CD4-positive, alpha-beta T cell treated with Interferon alpha-2 for 1 hour (primary cell): ENCODE results near the gene NAP1L5.
A peak's percentile ranks its signal among the peaks of the same experiment; 100 is the strongest.

Experiments
- DNase-seq, 2 donors: peaks; one replicate each; pipeline ENCODE4 v3.0.0-alpha.2; 2020 to 2022

Gene NAP1L5, protein sequence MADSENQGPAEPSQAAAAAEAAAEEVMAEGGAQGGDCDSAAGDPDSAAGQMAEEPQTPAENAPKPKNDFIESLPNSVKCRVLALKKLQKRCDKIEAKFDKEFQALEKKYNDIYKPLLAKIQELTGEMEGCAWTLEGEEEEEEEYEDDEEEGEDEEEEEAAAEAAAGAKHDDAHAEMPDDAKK

DNA sequence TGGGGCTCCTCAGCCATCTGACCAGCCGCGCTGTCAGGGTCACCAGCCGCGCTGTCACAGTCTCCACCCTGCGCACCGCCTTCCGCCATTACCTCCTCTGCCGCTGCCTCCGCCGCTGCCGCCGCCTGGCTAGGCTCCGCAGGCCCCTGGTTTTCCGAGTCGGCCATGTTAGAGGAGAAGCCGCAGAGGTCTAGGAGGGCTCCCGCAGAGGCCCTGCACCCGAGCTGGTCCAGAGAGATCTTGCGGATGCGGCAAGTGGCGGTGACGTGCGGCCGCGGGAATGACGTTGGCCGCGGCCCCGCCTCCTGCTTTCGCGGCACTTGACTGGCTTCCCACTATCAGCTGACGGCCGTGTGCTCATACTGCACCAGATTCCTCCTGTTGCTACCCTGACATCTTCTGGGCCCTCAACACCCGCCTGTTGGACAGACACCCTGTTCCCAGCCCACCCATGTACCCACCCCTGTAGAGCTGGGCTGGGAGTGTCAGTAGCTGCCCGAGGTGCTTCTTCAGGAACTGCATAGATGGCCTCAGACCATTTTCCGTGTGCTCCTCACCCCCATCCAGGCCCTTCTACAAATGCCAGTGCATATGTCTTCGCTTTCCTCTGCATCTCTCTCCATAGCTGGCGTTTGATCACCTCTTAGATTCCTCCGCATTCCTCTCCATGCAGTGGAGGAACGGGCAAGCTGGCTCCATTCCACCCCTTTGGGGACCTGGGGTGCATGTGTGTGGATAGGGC lies at the start of gene NAP1L5:
NAP1L5 (minus strand) TSS at position 242 of the 742 bp plus-strand sequence; CDS start at position 167, 75 bp downstream.
- peak; percentile 79 to 81 for DNase-seq

DNA sequence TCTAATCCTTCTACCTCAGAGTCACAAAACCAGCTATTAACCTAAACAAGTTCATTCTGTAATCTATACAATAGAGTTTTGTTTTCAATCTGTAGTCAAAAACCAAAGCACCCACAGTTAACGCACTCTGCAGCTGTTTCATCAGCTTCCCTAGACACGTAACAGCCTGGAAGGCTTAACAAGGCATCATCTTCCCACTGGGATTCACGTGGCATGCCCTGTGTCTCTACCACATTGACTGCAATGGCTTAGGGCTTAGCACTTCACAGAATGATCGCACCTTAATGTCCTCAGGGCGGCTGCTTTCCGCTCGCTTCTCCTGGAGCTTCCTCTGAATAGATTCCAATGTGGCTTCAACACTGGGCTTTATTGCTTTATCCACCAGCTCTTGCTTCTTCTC lies 49.7 kb upstream of the NAP1L5 start:
- no peak for DNase-seq

GRCh38 chr4:88746206-88746605 lies 48.6 kb upstream of the NAP1L5 start:
- DNase-seq = no peak

GRCh38 chr4:88745581-88746163 lies 48.0 kb upstream of the NAP1L5 start:
- no peak for DNase-seq

DNA sequence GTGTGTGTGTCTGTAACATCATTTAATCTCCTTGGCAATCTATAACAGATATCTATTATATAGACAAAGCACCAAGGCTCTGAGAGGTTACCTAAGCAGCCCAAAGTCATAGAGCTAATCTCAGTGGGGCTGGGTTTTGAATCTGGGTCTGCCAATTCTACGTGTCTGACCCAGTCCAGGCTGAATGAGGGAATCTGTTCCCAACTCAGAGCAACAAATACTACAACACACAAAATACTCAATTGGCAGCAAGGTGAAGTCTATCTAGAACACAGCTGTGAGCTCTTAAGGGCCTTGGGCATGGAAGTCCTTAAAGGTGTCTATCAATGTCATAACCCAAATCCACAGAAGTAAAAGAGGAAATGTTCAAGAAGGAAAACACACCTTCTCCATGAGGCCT lies 47.5 kb upstream of the NAP1L5 start:
- DNase-seq = no peak

GRCh38 chr4:88744609-88745008 lies 47.0 kb upstream of the NAP1L5 start:
- DNase-seq = no peak

DNA sequence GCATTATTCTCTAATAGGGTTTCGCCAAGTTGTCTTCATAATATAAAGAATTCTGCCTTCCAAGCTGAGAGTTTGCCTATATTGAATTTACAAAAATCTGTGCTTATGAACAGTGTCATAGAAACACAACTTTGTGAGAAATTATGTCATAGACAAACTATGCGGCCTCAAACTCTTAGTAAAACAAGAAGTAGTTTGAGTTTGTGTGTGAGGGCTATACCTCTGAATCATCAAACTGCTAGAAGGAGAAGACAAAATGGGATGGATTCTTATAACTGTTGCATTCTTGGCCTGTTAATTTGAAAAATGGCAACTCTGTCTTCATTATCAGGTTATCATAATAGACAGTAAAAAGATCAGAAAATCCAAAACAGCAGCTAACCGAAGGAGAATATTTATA lies 46.1 kb upstream of the NAP1L5 start:
- no peak for DNase-seq

DNA sequence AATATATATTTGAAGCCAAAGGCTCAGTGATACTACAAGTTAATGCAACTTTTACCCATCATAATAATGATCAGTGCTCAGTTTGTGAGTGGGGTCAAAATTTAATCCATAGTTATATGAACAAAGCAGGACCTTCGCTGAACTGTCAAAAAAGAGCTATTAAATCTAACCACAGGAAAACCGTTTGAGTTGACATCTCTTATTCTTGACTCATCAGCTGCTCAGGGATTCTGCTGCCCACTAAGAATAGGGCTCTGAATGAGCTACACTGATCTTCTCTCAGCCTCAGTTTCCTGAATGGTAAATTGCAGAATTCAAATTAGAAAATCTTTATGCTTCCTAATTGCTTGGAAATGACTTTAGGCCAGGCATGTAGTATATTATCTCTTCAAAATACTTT lies 44.9 kb upstream of the NAP1L5 start:
- DNase-seq = no peak

DNA sequence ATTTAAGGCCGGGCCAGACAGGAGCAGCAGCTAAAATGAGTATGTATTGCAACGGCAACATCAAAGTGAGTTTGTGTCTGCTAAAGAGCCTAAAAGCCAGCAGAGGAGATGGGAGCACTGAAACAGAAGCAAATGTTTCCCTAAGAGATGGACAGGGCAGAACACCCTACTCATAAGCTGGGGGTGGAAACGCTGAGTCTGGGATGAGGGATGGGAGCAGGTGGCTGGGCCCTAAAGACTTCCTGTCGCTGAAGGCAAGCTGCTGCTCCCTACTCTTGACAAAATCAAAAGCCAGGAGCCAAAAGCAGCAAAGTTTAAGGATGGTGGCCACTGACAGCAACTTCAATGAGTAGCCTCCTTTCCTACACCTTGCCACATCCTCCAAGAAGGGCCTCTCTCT lies 40.6 kb upstream of the NAP1L5 start:
- no peak for DNase-seq

- DNase-seq = peak; percentile 6 to 12
Measured at GRCh38 chr4:88737307-88737941, 39.8 kb upstream of the NAP1L5 start.

- DNase-seq = no peak
Measured at GRCh38 chr4:88736264-88736663, 38.6 kb upstream of the NAP1L5 start.

DNA sequence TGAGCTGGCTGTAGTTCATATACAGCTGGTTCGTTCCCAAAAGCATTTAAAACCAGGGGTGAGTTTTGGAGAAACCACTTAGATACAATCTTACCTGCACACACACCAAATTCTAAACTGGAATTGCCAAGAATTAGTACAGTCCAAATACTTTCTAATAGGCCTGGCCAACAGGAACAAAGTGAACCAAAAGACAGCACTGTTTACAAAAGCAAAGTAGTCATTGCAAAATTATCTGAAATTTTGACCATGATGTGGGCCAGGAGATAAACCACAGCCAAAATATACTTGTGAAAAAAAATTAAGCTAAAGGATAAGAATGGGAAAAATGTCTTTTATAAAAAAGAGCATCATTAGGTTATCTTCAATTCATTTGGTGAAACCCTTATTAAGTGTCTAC lies 37.9 kb upstream of the NAP1L5 start:
- no peak for DNase-seq

GRCh38 chr4:88734403-88734949 lies 36.8 kb upstream of the NAP1L5 start:
- DNase-seq = no peak

GRCh38 chr4:88732714-88733368 lies 35.2 kb upstream of the NAP1L5 start:
- DNase-seq = no peak

- DNase-seq = no peak
Measured at GRCh38 chr4:88731381-88731780, 33.8 kb upstream of the NAP1L5 start.

DNA sequence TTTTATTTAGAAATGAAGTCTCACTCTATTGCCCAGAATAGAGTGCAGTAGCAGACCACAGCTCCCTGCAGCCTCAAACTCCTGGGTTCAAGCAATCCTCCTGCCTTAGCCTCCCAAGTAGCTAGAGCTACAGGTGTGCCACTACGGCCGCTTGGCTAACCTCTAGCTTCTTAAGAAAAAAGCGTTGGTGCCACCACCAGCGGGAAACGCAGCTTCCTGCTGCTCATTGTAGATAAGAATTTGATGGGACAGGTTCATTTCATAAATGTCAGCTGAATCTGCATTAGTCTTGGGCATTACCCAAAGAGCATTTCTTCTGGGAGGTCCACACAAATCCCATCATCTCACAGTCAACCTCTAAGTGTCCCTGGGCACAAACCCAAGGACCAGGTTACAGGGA lies 33.2 kb upstream of the NAP1L5 start:
- DNase-seq = no peak

GRCh38 chr4:88729146-88729760 lies 31.6 kb upstream of the NAP1L5 start:
- DNase-seq = no peak

GRCh38 chr4:88728146-88728545 lies 30.5 kb upstream of the NAP1L5 start:
- no peak for DNase-seq

DNA sequence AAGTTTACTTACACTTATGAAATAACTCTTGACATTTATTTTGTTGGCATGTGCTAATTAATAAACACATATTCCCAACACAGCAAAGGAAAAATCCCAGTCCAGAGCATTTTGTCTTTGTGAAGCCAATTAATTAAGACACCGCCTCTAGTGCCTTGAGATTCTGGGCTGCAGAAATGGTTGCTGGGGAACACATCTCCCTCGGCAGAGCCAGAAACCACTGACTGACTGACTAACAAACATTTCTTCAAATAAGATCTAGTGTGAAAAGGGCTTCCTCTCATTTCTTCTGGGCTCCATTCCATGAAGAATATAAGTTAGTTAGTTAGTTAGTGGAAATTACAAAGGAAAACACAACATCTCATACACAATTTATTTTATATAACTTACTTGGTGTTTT lies 28.4 kb upstream of the NAP1L5 start:
- DNase-seq = no peak

DNA sequence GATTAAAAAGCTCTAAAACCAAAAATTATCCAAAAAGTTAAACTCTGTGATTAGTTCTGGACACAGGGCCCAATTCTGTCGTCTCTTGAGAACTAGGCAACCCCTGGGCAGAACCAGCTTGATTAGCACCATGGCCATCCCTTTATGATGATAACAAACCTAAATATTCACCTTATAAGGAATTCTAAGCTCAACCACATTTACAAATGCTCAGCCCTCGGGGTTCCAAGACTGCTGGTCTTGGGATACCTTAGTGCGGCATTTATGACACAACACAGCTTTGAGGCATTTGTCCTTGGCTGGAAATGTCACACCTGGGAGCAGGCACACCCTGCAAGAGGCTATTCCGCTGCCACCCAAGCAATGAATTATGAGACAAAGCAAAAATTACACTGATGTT lies 27.5 kb upstream of the NAP1L5 start:
- DNase-seq = no peak

- no peak for DNase-seq
Measured at GRCh38 chr4:88724406-88724805, 26.8 kb upstream of the NAP1L5 start.

DNA sequence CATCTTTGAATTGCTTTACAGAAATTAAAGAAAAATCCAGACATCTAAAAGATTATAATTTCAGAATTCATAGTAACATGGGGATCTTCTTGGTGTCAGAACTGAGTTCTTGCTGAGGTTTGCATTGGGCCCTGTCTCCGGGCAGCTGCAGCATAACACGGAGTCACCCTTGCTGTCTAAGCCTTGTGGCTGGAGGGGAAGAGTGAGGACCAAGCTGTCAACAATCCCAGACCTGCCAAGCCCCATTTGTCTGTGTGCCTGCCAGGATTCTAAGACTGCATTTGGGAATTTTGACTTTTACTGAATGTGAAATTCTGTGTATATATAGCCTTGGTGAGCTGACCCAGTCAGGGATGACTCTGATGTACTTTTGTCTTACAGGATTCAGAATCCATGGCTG lies 25.2 kb upstream of the NAP1L5 start:
- DNase-seq = no peak
